Hematopoietic multipotent progenitor cell treated with erythropoietin and hydrocortisone succinate and interleukin-3 and kit ligand, for 6 days (in vitro differentiated cells): ENCODE data around the gene GPC3.

Source experiments
- DNase-seq: peaks from one replicate; pipeline ENCODE4 v3.0.0-alpha.2; 2015

The GPC3 gene

DNA sequence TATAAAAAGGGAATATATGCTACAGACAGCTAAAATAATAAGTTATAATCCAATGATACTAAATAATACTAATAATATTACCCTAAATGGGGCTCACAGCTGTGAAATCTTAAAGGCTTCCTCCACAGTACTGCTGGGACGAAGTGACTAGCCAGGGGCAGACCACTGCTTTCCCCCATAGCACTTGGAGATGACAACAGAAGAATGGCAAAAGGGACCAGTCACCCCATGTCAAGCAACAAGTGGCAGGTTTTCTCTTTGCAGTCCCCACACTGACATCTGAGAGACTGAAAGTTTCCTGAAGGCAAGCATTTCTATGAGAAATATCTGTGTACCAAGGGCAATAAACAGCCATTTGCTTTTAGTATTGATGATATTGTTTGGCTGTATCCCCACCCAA, 396.6 kb downstream of the GPC3 start:
- no peak for DNase-seq

DNA sequence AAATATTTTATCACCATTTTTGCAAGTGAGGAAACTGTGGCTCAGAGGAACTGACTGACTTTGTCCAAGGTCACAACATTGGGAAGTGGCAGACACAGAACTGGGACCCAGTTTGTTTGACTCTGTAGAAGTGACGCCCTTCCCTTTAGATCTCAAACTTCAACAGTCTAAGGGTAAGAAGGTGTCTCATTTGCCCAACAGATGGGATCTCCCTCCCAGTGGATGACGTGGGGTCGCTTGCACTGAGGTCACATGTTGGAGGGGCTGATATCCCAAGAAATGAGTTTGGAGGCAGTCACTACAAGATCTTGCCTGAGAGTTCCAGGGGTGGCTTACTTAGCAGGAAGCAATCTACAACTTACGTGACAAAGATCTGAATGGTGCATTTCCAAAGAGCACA, 397.6 kb downstream of the GPC3 start:
- no peak for DNase-seq

DNA sequence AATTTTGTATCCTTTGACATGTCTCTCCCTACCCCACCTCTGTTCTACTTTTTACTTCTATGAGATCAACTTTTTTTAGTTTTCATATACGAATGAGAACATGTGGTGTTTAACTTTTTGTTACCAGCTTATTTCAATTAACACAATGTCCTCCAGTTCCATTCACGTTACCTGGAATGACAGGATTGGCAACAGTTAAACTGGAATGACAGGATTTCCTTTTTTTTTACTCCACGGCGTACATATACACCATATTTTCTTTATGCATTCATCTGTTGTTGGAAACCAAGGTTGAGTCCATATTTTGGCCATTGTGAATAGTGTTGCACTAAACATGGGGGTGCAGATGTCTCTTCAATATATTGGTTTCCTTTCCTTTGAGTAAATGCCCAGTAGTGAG, 398.3 kb downstream of the GPC3 start:
- DNase-seq = no peak

DNA sequence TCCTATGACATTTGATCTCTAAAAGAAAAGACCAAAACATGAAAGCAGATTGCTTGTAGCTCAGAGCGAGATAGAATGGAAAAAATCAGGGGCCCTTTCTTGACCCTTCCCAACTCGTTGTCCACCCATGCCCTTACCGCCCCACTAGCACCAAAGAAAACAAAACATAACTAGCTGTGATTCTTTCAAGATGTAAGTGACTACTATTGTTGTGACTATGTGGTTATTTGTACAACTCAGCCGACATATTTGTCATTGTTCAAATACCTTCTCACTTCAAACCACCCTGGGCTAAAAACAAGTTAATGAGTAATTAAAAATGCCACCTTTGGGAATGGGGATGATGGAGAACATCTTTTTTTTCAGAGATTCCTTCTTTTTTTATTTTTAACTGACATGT, 399.0 kb downstream of the GPC3 start:
- no peak for DNase-seq

DNA sequence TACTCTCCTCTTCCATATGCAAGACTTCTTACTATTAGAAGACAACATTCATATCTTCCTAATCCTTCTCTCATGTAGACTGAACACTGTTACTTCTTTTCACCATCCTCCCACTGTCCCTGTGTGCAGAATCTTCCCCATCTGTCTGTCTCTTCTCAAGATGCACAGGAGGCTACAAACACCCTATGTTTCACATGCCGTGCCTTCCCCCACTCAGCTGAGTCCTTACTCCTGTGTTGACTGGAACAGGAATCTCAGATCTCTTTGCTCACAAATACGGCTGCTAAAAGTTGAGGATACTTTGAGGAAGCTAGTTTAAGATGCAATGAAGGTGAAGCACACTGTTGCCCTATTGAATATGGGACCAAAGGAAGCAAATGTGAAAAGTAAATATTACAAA, 401.6 kb downstream of the GPC3 start:
- no peak for DNase-seq

DNA sequence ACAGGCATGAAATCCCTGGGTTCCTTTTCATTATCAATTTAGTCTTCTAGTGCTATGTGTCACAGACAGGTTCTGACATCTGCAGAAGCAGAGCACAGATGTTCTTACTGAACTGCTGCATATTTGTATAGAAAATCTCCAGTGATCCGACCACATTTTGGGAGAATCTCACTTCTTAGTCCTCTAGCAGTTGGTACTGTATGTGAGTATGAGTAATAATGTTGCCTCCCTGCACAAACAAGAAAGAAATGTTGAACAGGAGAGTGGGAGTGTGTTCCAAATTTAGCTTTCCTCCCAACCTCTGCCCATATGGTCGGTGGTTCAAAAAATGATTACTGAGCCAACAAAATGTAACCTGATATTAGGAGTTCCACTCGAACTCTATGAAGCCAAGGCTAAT, 404.8 kb downstream of the GPC3 start:
- no peak for DNase-seq

DNA sequence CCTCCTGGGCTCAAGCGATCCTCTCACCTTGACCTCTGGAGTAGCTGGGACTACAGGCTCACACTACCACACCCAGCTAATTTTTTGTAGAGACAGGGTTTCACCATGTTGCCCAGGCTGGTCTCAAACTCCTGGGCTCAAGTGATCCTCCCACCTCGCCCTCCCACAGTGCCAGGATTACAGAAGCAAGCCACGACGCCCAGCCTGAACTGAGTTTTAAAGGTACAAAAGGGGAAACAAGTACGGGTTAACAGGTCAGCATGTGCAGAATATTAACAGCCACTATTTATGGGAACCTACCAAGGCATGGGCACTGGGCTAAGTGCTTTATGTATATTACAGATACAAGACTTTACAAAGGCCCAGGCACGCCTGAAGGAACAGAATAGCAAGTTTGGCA, 405.8 kb downstream of the GPC3 start:
- DNase-seq = no peak

DNA sequence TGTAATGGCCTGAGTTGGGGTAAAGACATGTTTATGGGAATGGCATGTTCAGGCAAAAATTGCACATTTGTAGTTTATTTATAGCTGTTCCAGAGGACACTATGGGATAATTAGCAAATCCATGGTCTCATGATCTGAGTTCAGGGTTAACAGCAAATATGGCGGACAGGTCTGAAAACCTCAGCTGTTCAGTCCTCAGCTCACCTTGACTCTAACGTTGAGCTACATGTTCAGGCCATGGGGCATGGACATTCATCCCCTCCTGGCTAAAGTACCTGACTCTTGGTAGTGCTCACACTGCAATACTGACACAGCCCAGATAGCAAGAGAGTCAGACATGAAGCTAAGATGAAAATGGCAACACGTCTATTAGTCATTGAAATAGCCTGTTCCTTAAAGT, 408.5 kb downstream of the GPC3 start:
- DNase-seq = no peak

DNA sequence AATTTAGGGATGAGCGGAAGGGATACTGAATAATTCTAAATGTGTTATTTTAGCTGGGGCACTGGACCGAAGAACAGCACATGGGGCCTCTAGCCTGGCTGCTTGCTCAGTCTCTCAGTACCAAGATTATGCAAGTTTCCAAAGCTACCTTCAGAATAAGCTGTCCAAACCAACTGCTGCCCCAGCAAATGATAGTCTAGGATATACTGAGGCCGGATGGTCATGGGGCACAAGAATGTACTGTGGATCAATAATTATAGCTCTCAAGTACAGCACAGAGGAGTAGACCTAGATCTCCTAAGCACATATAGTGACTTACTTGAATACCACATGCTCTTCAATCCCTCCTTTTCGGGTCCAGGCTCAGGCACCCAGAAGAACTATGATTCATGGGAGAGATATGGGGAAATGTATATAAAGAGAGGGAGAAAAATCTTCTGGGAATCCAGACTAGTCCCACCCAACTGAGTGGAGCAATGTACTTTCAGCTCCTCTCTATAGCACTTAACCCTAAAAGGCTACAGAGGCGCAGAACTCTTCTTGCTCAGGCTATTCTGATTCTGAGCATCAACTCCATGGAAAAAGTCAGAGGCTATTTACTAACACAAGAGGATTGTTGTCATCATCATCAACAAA, 409.8 kb downstream of the GPC3 start:
- no peak for DNase-seq

DNA sequence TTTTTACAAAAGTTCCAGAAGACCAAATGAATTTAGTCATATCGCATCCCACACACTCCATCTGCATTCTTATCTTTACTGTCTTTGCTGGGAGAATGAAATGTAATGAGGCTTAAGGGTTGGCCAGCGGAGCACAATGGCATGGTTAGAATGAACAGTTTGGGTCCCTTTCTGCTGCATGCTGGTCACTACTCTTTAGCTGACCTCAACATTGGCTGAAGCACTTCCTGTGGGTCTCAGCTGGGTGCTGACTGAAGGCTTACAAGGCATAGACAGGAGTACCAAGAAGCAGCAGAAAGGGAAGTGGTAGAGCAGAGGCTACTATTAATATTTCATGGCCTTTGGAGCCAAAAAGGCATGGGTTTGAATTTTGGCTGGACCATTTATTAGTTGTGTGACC, 410.7 kb downstream of the GPC3 start:
- DNase-seq = no peak

DNA sequence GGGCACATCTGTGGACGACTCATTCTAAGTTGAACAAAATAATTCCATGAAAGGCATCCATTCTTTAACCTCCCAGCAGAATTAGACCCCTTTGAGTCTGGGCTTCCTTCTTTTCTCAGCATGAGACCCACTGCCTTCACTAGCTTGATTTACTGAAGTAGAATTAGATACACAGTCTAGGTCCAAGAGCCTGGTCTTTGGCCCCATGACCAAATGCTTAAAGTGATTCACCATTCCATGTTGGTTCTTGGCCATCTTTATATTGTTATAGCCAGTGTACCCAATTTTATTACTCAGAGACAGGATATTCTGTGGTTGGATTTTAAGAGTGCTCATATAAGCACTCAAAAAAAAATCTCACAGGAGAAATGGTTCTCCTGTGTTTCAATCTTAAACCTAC, 414.8 kb downstream of the GPC3 start:
- DNase-seq = no peak

DNA sequence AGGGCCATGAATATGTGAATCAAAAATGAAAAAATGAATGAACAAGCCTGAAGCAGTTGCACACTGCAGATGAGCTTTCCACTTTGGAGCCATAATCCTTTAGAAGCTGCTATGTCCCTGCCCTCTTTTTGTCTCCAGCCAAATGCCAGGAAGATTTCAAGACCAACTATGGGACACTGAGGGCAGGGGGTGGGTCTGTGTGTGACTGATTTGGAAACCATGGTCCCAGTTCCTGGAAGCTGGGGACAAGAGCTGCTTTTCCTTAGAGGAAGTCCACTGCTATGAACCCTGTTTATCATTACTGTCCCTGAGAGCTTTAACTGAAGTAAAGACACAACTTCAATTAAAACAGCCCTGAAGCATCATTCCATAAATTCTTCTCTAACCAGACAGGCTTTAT, 416.2 kb downstream of the GPC3 start:
- DNase-seq = no peak

DNA sequence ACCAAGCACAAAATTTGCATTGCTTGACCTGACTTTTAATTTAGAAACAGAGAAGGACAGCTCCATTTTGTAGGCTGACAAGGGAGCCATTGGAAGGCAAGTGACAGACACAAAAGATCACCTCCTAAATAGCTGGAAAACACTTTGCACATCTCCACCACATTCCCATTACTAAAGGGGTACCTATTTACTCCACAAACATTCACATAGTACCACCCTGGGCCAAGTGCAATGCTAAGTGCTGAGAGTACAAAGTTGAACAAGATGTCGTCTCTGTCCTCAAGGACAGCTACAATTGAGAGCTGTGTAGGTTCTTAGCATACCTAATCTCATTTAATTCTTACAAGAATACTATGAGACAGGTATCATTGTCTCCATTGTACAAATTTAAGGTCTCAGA, 417.3 kb downstream of the GPC3 start:
- no peak for DNase-seq

DNA sequence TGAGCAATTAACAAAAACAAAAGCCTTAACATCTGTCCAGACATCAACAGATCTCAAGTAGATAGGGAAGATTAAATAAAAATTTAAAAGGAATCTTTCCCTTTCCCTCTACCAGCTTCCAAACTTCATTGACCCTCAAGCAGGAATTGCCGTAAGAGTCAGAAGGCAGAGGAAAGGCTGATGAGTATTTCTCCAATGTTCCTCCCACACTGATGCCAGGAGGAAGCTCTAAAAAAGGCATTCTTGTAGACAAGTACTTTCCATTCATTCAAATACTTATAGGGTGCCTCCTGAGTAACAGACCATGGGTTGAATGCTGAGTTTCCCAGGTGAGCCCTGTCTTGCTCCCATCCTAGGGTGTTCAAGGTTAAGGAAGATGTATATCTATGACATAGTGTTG, 418.5 kb downstream of the GPC3 start:
- no peak for DNase-seq

DNA sequence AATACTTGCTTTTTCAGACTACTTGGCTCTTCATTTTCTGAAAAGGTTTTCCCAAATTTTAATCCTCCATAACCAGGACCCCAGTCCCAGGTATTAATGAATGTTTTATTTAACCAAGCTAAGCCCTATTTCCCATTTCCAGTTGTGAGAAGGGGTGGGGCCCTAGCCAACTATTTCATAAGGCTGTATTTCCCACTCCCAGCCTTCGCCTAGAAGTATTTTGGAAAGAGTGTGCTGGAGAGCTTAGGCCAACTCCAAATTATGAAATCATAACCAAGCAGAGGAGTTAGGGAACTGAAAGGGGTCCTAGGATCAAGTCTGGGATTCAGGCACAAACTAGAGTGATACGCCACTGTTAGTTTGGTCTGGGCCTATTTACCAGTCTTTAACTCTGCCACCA, 421.7 kb downstream of the GPC3 start:
- no peak for DNase-seq

DNA sequence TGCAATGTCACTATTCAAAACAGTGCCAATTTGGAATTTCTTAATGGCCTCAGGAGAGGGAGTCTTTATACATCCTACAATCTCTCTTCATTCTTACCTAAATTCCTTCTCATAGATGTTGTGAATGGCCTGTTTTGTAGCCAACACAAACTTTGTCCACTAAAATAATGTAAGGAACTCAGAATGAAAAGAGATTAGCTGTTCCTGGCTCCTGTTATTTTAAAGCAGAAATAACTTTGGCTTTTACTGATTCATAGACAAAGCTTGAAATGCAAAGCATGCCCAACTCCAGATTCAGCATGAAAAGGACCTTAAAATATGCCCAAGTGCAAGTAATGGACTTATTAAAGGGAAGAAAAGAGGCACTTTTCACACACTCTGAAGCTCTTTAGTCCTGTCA, 424.1 kb downstream of the GPC3 start:
- no peak for DNase-seq

DNA sequence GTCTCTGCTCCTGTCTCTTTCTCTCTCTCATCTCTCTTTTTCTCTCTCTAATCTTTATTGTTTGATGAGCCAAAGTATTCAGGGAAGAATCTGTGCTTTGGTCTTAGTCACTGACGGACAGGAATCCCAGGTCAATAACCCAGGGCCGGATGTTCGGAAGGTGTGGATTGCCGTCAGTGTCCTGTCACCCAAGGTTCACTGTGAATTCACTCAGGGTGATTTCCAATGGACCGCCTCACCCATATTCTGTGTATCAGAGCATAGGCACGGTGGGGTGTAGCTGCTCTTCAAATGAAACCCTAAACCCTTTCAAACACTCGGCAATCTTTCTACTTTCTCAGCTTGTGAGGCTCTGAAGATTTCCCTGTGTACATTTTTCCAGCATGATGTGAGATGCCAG, 425.5 kb downstream of the GPC3 start:
- no peak for DNase-seq

DNA sequence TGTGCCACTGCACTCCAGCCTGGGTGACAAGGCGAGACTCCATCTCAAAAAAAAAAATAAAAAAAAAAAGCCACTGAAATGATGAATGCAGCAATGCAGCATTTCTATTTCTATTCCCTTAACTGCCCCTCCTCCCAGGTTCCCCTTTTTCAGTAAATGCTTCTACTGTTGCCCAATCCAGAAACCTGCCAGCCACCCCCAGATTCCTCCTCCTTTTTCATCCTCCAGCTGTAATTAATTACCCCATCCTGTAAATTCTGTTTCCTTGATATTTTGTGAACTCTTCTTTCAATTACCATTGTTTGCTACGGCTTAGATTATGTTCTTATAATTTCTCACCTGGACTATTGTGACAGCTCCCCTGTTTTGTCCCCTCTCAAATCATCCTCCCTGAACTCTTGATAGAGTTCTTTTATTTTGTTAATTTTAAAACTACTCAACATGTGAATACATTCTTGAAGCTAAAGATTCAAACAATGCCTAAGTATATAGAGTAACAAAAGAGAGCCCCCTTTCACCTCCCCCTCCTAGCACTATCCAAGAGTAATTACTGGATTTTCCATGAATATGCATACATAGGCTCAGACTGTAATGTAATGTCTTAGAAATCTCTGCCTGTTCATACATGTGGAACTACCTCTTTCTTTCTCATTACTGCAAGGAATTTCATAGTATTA, 429.5 kb downstream of the GPC3 start:
- DNase-seq = peak; percentile 1

DNA sequence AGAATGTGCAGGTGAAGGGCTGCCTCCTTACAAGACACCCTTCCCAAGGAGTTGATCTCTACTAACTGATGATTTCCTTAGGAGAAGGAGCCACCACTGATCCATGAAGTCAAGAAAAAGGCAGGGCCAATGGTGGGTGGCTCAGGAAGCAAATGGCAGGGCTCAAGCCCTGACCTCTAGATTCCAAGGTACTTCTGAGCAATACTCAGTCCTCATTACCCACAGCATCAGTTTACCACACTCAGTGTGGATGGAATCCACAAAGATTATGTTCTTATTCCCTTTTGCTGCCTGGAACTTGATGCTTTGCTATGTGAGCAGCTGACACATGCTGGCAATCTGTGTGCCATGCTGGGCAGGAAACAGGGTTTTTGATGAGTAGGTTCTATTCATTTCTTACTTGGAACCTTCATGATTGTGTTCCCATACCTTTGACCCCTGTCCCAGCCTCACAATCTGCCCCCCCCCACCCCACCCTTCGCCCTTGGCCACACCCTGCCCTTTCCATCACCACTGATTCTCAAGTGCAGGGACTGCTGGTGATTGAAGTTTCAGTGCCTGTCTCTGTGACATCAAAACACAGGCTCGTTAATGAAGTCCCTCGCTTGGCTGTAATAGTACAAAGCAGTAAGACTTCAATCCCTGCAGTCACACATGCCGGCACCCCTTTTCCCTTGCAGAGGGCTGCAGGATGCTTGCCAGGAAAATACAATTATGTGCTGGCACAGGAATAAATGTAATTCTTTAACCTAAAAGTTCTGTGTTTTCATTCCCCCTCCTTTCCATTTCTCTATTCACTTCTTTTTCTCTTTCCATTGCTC, 434.5 kb downstream of the GPC3 start:
- DNase-seq = no peak

DNA sequence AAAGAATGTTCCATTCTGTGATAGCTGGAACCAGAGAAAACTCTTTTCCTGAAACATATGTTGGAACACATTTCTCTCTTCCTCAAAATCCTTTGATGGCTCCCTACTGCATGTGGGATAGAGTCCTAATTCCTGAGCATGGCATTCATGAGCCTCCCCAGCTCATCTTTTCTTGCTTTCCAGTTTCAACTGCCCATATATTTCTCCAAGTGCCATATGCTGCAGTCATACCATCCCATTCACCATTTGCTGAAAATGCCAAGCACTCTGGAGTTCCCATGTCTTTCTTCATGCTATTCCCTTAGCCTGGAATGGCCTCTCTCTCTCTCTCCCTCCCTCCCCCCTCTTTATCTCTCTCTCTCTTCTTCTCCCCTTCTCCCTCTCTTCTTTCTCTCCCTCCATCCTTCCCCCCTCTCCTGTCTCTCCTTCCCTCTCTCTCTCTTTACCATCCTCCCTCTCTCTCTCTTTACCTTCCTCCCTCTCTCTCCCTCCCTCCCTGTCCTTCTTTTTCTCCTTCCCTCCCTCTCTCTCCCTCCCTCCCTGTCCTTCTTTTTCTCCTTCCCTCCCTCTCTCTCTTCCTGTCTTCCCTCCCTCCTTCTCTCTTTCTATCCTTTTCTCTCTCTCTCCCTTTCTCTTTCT, 436.0 kb downstream of the GPC3 start:
- DNase-seq = no peak

DNA sequence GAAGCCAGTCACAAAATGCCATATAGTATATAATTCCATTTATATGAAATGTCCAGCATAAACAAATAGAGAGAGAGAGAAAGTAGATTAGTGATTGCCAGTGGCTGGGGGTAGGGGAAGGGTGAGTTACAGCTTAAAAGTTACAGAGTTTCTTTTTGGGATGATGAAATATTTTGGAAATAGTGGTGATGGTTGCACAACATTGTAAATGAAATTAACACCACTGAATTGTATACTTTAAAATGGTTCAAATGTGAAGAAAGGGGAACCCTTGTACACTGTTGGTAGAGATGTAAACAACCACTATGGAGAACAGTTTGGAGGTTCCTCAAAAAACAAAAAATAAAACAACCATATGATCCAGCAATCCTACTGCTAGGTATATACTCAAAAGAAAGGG, 439.0 kb downstream of the GPC3 start:
- DNase-seq = no peak

DNA sequence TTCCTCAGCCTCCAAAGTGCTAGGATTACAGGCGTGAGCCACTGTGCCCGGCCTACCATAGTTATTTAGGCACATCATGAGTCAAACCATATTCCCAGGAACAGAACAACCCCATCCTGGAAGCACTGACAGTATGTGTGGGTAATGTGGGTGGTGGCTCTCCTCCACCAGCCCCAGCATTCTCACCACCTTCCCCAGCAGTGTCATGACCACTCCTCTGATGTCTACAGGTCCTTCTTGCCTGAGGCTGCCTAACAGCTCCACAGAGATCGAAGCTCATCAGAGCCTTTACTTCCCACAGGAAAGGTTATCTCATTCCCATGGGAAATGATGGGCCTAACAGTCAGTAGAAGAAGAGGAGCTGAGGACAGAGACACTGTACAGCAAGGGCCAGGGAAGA, 440.6 kb downstream of the GPC3 start:
- DNase-seq = no peak

DNA sequence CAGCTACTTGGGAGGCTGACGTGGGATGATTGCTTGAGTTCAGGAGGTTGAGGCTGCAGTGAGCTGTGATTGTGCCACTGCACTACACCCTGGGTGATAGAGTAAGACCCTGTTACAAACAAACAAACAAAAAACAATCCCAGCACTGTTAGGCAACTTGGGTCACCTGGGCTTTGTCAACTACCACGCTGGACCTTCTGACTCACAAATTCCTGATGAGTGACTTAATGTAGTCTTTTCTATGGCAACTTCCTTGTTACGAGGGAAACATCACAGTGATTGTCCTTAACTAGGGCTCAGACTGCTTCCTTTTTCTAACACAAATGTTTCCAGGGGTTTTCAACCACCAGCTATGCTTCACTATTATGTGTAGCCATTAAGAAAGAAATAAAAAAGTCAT, 441.3 kb downstream of the GPC3 start:
- no peak for DNase-seq

DNA sequence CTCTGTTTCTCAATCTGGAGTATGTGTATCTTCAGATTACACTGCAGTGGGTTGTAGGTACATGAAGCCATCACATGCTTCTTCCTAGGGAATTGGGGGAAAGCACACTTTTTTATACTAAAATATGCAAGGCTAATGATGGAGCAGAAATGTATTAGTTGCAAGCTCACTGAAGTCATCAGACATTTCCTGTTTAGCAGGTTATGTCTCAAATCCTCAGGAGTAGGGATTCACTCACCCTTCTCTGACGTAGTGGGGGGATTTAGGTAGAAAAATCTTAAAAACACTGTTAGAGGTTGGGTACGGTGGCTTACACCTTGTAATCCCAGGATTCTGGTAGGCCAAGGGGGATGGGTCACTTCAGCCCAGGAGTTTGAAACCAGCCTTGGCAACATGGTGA, 441.7 kb downstream of the GPC3 start:
- DNase-seq = no peak
